Measurements from ENCODE around the gene YPEL4.

YPEL4 gene

DNA sequence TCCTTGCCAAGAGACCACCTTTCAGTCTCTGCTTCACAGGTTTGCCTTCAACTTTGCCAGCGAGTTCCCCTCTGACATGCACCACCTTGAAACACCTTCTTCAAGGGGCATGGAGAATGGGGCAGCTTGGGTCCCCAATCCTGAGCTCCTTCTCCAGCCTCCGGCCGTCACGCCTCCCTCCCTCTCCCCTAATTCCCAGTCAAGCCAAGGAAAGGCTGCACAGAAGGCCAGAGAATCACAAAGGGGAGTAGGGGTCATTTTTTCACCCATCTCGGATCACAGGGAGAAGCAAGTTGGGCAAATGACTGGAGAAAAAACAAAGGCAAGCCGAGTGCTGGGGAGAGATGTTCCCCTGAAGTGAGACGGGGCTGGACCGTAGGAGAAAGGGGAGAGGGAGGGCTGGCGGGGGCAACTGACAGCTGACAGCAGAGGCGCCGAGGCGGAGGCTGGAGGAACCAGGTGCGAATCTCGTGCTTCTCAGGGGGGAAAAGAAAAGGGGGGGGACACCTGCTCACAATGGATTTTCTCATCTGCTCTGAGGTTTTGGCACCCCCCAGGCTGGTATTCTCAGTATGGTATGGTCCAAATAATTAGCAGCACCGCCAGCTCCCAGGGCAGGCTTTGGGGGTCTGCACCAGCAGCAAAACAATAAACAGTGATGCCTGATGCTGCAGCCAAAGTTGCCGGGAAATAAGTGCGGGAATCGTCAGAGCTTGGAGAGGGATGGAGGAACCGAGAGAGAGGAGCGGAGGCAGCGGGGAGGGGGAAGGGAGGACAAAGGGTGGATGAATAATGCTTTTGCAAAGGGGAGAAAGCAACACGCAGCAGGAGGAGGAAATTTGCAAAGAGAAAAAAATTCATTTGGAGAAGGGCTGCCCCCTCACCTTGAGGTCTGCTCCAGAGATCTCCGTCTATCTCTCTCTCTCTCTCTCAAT is 644 bp downstream of the YPEL4 start:
- DNase-seq = no peak

GRCh38 chr11:57647960-57648800 is 1.5 kb downstream of the YPEL4 start:
- DNase-seq = no peak

- DNase-seq = no peak
Observed at GRCh38 chr11:57647372-57647771, 2.3 kb downstream of the YPEL4 start.

DNA sequence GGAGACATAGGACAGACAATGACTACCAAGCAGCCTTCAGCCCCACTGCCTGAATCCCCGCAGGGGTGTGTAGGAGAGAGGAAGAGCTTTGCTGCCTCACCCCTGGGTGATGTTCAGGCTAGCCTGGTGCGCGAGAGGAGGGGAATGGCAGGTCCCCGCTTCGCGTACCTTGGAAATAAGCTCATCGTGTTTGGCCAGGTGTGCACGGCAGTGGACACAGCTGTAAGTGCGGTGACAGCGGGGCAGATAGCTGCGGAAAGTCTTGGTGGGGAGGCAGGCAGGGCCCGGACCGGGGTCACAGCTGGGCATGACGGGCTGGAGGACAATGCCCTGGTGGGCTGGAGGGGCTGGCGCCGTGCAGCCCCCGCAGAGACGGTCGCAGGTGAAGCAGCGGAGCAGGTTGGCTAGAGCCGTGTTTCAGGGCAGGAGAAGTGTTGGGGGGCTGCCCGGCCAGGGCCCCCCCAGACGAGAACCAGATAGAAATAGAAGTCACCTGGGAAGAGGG is 2.9 kb downstream of the YPEL4 start:
- DNase-seq = no peak

DNA sequence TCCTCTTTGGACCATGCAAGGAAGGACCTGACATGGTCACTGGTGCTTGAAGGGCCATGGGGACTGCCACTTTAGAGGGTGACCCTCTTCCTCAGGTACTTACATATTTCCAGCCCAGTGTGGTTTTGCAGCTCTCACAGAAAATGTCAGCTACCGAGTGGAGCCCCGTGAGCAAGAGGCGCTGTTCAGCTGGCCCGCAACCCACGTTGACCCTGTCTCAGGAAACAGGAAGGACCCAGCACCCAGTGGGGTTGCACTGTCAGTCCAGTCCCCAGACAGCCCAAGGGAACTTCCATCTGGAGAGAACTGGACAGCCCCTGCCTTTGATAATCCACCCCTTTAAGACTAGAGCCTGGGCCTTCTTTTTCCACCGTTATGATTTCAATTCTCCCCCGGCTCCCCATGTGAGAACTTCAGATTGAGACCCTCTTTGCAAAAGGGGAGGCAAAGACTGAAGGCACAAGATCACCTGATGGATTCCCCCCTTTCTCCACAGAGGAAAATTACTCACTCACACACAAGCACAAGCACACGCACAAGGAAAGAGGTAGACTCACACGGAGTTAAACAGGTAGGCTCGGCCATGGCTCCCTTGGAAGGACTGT is 3.4 kb downstream of the YPEL4 start:
- DNase-seq = no peak

DNA sequence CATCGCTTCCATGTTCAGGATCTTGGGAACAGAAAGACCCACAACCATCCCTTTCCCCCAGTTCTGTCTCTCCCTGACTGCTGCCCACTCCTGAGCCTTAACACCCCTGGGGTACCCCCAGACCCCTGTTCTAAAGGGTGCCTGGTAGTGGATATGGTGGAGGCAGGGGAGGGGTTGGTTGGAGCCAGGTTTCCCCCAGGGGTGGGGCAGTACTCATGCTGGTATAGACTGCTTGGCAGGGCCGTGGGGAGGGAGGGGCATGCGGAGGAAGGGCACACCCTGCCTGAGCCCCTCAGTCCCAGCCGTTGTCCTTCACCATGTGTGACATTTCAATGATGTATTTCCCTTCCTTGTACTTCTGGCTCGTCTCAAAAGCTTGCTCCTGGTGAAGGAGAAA is 4.0 kb downstream of the YPEL4 start:
- DNase-seq = no peak

GRCh38 chr11:57644748-57645688 is 4.7 kb downstream of the YPEL4 start:
- peak; percentile 87 to 88 for DNase-seq

DNA sequence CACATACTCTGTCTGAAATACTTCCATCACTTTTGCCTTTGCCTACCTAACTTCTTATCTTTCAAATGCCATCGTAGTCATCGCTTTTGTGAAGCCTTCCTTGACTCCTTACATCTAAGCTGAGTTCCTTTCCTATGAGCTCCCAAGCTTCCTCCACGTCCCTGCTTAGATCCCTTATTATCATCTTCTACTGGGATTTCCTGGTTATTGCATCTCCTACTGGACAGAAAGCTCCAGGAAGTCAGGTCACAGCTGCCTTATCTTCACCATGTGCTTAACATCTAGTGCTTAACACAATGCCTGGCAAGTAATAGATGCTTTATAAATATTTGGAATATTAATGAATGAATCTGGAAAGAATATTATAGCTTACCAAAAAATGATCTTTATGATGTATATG is 5.9 kb downstream of the YPEL4 start:
- no peak for DNase-seq

GRCh38 chr11:57641011-57641807 is 8.5 kb downstream of the YPEL4 start:
- DNase-seq = no peak

DNA sequence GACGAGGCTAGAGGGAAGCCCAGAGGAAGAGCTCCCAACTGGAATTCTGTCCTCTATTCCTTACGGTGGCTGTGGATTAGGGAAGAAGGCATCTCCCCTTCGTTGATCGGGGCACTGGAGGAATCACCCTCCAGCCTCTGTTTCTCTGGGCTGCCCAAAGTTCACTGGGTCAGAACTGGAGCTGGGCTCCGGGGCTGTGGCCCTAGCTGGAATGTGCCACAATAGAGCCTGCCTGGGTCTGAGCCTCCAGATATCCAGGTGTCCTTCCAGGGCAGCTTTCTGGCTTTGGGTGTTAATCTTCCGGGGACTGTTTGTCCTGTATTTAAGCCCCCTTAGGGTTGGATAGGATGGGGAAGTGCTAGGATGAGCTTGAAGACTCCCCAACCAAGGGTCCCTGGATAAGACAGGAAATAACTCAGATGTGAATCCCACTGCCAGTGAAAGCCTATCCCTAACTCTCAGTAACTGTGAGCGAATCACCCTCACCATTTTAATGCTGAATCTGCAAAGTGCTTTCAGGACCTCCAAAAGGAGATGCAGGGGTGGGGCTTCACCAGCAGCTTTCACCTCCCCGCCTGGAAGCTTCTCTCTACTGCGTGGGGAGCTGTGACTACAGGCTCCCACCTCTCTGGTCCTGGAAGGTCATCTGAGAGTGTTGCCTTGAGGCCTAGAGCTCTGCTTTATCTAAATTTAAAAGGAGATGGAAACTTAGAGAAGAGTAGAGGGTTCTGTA is 9.5 kb downstream of the YPEL4 start:
- DNase-seq = no peak

GRCh38 chr11:57639321-57640067 is 10.2 kb downstream of the YPEL4 start:
- DNase-seq = no peak

DNA sequence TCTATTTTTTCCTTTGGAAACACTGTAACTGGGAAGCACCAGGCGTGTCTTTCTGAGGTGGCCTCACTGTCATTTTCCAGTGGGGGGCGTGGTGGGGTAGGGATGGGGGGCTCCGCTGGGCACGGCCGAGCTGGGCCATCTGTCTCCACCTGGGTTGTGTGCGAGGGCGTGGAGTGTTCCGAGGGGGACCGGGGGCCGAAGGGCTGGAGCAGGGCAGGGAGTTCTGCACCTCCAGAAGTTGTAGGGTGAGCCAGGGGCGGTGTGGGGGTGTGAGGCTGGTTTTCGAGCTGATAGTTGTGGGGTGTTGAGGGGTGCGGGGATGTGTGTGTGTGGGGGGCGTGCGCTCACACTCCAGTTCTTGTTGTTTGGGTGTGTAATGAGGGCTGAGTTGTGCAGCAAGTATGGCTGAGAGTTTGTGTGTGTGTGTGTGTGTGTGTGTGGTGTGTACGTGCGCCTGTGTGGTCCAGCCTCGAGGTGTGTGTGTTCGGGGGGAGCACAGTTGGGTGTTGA is 10.8 kb downstream of the YPEL4 start:
- no peak for DNase-seq

DNA sequence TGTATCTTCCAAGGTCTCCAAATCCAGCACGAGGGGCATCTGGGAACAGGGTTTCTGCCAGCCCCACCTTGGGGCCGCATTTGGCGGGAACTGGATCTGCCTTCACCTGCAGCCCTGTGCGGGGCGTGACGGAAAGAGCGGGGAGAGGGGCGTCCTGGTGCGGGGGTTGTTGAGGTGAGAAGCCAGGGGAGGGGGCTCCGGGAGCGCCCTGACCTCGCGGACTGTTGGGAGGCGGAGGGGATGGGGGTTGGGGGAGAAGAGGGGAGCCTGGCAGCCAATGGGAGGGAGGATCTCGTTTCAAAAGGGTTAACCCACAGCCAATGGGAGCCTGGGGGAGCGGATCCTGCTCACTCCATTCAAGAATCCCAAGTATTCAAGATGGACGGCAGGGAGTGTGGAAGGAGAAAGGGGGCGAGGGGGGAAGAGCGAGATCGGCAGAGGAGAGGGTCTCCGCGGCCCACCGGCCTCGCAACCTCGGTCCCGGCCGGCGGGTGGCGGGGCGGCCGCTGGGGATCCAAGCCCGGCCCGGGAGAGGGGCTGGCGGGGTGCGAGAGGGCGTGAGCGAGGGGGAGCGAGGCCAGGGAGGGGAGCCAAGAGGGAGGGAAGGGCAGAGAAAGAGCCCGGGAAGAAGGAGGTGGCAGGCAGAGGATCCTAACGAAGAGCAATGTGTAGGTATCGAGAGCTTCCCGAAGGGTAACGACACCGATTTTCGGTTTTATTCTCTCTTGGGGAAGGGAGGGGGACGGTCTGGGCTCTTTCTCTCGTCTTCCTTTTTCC is 11.5 kb downstream of the YPEL4 start:
- DNase-seq = no peak

DNA sequence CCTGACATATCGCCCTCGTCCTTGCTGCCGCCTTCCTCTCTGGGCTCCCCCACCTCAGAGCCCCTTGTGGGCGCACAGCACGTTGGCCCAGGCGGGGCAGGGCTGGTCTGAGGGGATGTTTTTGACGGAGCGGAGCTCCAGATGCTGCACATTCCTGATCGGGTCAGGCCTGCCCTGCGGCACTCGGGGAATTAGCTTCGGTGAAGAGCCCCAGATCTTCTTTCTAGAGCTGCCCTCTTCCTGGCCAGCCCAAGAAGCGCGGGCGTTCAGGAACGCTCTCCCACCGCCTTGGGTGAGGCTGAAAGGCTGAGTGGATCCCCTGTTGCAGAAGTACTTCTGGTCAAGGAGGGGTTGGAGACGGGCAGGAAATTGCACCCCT is 12.1 kb downstream of the YPEL4 start:
- no peak for DNase-seq

- no peak for DNase-seq
Observed at GRCh38 chr11:57635246-57635645, 14.5 kb downstream of the YPEL4 start.

- no peak for DNase-seq
Observed at GRCh38 chr11:57634311-57634710, 15.4 kb downstream of the YPEL4 start.

GRCh38 chr11:57633394-57634070 is 16.2 kb downstream of the YPEL4 start:
- no peak for DNase-seq

GRCh38 chr11:57632116-57632515 is 17.6 kb downstream of the YPEL4 start:
- DNase-seq = no peak

All from activated CD4-positive, alpha-beta T cell treated with anti-CD3 and anti-CD28 coated beads, Interleukin-2, amount 50 U/mL, for 4 hours (primary cell).